ENCODE data around the gene CKM.

- TF ChIP-seq, protein P1, sequence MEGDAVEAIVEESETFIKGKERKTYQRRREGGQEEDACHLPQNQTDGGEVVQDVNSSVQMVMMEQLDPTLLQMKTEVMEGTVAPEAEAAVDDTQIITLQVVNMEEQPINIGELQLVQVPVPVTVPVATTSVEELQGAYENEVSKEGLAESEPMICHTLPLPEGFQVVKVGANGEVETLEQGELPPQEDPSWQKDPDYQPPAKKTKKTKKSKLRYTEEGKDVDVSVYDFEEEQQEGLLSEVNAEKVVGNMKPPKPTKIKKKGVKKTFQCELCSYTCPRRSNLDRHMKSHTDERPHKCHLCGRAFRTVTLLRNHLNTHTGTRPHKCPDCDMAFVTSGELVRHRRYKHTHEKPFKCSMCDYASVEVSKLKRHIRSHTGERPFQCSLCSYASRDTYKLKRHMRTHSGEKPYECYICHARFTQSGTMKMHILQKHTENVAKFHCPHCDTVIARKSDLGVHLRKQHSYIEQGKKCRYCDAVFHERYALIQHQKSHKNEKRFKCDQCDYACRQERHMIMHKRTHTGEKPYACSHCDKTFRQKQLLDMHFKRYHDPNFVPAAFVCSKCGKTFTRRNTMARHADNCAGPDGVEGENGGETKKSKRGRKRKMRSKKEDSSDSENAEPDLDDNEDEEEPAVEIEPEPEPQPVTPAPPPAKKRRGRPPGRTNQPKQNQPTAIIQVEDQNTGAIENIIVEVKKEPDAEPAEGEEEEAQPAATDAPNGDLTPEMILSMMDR (IDR thresholded peaks at IDR 0.05) = no peak
- TF ChIP-seq POLR2A (IDR thresholded peaks at IDR 0.05) = no peak
These were observed 1.0 kb upstream of the CKM start for GRCh38 chr19:45323671-45324081.
